NCI-H2029 treated with DMSO at 0.1 percent for 48 hours (cell line): ENCODE data around the gene ATP8B3.
"Not testable (repeated sequence)": the region's sequence is repeated elsewhere in the genome, so short reads cannot be mapped to it uniquely, and the experiment has no call there.

Source experiments
- DNase-seq: peaks from one replicate; lab custom pipeline; 2025; lab: John Stamatoyannopoulos, UW

ATP8B3 gene

GRCh38 chr19:1815605-1816529 is 3.8 kb upstream of the ATP8B3 start:
- DNase-seq, result no peak

GRCh38 chr19:1814833-1815604 is 2.9 kb upstream of the ATP8B3 start:
- DNase-seq, result no peak

DNA sequence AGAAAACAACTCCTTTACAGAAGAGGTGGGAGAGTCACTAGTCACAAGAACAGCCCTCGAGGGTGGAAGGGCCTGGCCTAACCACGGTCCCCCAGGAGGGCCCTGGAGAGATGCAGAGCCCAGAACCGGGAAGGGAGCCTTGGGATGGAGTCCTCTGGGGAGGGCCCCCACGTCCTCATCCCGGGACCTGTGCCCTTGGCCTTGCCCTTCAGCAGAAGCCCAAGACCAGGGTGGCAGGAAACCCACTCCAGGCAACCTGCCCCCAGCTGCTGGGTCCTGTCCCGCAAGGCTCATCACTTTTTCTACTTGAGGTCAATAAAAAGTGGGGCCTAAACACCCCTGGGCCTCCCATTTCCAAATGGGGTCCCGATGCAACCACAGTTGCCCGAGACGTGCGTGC is 2.3 kb upstream of the ATP8B3 start:
- no peak for DNase-seq

DNA sequence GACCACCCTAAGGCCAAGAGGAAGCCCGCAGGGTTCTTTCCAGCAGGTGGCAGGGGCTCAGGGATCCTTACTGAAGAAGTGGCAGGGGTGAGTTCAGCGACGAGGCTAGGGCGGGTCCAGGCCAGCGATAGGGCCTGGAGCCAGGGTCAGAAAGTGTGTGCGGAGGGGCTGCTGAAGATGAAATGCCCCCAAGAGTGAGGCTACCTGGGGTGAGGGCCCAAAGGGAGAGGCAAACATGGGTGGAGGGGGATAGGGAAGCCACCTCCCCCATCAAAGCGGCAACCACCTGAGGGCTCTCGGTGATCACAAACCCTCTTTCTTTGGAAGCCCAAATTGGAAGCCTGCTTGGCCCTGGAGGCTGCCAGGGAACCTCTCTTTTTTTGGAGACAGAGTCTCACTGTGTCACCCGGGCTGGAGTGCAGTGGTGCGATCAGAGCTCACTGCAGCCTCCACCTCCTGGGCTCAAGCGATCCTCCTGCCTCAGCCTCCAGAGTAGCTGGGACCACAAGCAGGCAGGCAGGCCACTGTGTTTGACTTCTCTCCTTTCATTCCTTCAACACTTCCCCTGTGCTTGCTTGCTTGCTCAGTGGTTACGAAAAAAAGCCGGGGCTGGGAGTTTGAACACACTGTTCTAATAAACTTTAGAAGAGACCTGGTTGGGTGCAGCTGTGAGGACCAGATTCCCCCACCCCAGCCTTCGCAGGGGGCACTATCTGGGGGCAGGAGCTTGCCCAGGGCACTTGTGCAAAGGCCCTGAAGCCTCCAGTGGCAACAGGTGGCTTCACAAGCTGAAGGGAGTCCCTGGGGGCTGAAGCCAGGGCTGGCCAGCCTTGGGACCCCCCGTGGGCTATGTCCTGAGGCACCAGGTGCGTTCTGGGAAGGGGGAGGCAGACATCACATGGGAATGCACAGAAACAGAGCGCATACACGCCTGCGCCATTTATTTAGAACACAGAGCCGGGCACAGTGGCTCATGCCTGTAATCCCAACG is 1.4 kb upstream of the ATP8B3 start:
- no peak for DNase-seq

DNA sequence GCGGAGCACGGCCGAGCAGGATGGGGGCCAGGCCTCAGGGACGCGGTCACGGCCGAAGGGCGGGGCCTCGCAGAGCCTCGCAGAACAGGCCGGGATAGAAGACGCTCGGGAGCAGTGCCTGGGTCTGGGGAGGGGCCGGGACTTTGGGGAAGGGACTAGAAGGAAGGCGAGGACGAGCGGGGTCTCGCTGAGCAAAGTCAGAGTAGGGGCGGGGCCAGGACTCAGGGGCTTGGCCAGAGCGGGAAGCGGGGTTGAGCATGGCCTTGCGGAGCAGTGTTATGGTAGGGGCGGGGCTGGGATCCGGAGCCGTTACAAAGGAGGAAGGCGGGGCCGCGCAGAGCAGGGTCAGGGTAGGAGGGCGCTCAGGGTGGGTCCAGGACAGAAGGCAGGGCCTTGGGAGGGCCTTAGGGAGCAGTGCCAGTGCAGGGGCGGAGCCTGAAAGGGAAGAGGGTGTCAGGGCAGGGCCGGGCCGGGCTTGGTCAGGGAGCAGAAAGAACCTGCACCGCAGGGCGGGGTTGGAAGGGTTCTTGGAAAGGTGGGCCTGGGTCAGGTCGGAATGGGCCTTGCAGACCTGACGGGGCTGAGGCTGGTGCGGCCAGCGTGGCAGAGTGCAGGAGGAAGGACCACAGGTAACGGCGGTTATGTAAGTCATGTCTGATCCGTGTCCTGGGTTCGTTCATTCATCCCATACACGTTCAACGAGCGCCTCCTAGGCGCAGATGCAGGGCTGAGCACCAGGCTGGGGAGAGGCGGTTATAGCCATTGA is 533 bp upstream of the ATP8B3 start:
- DNase-seq, result peak; percentile 86

DNA sequence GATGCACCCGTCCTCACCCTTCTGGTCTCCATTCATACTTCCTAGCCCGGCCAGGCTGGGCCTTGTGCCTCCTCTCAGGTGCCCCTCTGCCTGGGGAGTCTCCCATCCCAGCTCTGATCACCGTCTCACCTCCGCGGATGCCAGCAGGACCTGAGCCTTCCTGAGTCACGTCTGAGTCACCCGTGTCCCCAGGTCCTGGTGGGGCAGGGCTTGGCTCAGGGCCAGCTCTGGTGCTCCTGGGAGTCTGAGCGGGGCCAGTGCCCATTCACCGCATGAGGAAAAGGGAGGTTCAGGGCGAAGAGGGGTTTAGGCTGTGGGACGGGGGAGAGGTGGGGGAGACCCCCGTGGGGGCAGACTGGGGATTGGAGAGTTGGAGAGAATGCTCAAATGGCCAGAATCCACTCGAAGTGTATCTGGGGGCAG is 593 bp downstream of the ATP8B3 start:
- DNase-seq, result no peak

GRCh38 chr19:1810439-1811160 is 1.5 kb downstream of the ATP8B3 start:
- DNase-seq, result no peak

GRCh38 chr19:1809678-1810077 is 2.4 kb downstream of the ATP8B3 start:
- DNase-seq, result no peak

- no peak for DNase-seq
Observed at GRCh38 chr19:1808395-1808731, 3.7 kb downstream of the ATP8B3 start.

GRCh38 chr19:1807695-1808394 is 4.2 kb downstream of the ATP8B3 start:
- no peak for DNase-seq

DNA sequence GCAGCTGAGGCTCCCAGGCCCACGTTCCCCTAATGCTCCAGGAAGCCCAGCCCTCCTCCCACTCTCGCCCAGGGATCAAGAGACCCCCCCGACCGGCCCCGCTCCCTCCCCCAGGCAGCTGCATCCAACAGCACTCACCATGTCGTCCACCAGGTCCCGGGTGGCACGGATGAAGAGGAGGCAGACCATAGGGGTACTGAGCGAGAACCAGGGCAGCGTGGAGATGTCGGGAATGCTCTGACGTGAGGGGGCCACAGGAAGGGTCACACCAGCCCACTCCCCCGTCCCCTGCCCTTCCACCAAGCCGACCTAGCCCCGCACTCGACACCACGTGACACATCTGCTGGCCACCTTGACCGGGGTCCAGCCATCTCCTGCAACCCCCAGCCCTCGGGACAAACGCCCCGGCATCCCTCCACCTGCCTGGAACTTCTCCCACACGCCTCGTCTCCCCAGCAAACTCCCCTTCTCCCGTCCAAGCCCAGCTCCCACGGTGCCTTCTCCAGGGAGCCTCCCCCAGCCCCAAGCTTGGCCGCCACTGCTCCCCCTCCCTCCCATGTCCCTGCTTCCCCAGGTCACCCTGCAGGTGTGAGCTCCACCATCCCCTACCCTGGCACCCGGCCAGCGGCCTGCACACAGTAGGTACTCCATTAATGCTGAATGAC is 4.9 kb downstream of the ATP8B3 start:
- DNase-seq, result no peak

DNA sequence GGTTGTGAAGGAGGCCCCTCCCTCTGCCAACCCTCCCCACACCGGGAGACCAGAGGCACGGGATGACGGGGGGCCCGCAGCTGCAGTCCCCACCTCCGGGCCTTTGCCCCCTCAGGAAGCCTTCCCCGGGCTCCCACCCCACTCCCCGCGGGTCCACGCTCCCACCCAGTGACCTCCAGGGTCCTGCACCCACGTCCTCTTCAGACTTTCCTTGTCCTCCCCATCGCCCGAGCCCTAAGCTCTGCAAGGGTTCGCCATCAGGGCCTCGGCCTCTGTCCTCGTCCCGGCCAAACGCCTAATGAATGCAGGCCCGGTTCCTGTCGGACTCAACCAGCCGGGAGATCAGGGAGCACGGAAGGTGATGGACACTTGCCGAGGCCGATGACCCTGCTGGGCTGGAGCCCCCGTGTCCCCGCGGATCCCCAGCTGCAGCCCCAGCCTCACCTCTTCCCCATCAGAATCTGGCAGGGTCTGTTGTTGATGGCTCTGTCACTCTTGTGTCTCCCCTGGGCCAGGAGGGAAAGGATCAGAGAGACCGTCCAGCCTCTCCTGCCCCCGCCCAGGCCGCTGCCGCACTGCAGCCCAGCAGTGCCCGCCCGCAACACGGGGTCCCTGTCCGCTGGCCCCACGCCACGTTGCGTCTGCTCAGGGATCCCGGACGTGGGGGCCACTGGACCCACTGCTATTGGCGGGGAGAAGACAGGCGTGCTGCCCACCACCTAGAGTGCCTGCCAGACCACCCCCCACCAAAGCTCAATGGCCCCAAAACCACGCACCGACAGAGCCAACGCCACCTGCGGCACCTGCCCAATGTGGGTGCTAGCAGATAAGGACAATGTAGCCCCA is 5.7 kb downstream of the ATP8B3 start:
- no peak for DNase-seq

GRCh38 chr19:1805401-1806183 is 6.5 kb downstream of the ATP8B3 start:
- DNase-seq, result no peak

DNA sequence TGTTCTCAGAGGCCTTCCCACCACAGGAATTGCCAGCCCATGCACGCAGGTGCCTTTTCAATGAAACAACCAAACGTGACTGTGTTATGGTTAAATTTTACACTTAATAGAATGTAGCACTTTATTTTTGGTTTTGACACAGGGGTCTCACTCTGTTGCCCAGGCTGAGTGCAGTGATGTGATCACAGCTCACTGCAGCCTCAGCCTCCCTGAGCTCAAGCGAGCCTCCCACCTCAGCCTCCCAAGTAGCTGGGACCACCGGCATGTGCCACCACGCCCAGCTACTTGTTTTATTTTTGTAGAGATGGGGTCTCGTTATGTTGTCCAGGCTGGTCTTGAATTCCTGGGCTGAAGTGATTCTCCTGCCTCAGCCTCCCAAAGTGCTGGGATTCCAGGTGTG is 7.2 kb downstream of the ATP8B3 start:
- DNase-seq, result no peak

- peak; percentile 42 for DNase-seq
Observed at GRCh38 chr19:1799695-1800342, 12.3 kb downstream of the ATP8B3 start.

DNA sequence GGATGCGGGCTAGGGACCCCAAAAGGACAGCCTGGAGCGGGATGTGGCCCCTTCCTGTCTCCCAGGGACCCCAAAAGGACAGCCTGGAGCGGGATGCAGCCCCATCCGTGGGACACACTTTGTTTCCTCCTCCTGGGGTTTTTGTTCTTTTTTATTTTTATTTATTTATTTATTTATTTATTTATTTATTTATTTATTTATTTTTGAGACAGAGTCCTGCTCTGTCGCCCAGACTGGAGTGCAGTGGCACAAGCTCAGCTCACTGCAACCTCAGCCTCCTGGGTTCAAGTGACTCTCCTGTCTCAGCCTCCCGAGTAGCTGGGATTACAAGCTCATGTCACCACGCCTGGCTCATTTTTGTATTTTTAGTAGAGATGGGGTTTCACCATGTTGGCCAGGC is 14.8 kb downstream of the ATP8B3 start:
- not testable (repeated sequence) for DNase-seq
